Mucosa of rectum (tissue), 2 donors: Measurements from ENCODE around the gene GABARAPL1.
A peak's percentile ranks its signal among the peaks of the same experiment; 100 is the strongest.
"Not testable (repeated sequence)": the region's sequence is repeated elsewhere in the genome, so short reads cannot be mapped to it uniquely, and the experiment has no call there.

Source experiments
- H3K27ac ChIP-seq, 2 donors: one replicate each; pipeline ENCODE4 v1.7.0; 2013; ENCODE audit warnings: inconsistent platforms in 2 of 2, low read depth in 2 of 2, low read length in 2 of 2
- H3K27me3 ChIP-seq, 2 donors: one replicate each; pipeline ENCODE4 v1.7.0; 2013; ENCODE audit warnings: low read length in 2 of 2; ENCODE audit not compliant: control insufficient read depth in 2 of 2, insufficient read depth in 2 of 2
- H3K36me3 ChIP-seq, 2 donors: one replicate each; pipeline ENCODE4 v1.7.0; 2013; ENCODE audit warnings: low read length in 2 of 2; ENCODE audit not compliant: control insufficient read depth in 2 of 2, insufficient read depth in 2 of 2
- H3K4me1 ChIP-seq, 2 donors: one replicate each; pipeline ENCODE4 v1.7.0; 2013; ENCODE audit warnings: low read length in 2 of 2, mild to moderate bottlenecking in 1 of 2; ENCODE audit not compliant: control insufficient read depth in 2 of 2, insufficient read depth in 2 of 2
- H3K4me3 ChIP-seq, 2 donors: one replicate each; pipeline ENCODE4 v1.7.0; 2013; ENCODE audit warnings: low read length in 2 of 2
- H3K9ac ChIP-seq, 2 donors: one replicate each; pipeline ENCODE4 v1.7.0; 2013; ENCODE audit warnings: low read length in 2 of 2, low read depth in 1 of 2, mild to moderate bottlenecking in 1 of 2
- H3K9me3 ChIP-seq, 2 donors: one replicate each; pipeline ENCODE4 v1.7.0; 2013; ENCODE audit warnings: low read length in 2 of 2; ENCODE audit not compliant: control insufficient read depth in 2 of 2
- donor health status: healthy.
- donor health status: Normal muscosa, but diverticular disease.

The GABARAPL1 gene

DNA sequence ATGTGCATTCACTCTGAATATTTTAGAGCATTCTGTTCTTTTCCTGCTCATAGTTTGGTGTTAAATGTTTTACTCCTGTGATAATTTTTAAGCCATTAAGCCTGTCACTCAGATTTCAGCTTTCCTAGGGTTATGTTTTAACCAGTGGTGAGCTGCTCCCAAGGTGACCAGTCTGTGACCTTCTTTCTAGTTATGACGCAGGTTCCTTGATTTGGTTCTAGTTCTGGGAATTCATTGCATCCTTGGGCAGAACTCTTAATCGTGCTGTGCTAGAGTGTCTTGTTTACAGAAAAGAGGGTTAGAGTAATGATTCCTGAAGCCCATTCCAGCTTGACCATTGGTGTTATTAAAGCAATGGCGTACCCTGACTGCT lies 2.2 kb downstream of the GABARAPL1 start:
- H3K4me1 ChIP-seq = peaks cover 12 to 16% of the 10 kb centered on the region in 2 donors
- peak overlapping the region in 1 of 2 donors; percentile 91 for H3K9ac ChIP-seq
- H3K36me3 ChIP-seq = peaks cover 0 to 4% of the 10 kb centered on the region in 2 donors
- H3K4me3 ChIP-seq = peak overlapping the region in 1 of 2 donors; percentile 97
- H3K27ac ChIP-seq = peak overlapping the region in 1 of 2 donors; percentile 99
- no peaks in the 10 kb centered on the region for H3K9me3 ChIP-seq
- H3K27me3 ChIP-seq = no peaks in the 10 kb centered on the region

DNA sequence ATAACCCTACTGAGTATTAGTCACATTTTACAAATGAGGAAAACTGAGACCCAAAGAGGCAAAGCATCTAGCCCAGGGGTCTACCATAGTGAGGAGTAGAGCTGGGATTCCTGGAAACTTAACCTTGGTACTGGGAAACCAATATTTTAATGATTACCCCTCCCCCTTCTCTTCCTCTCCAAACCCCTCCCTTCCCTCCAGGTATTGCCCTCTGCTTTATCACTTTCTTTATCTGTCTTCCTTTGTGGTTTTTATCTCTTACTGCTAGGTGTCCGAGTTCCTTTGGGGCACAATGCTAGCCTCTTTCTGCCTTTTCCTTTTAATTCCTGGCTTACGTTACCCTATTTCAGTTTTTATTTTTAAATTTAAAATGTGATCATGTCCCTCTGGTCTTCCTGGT lies 2.8 kb downstream of the GABARAPL1 start:
- H3K27ac ChIP-seq = no peak overlapping the region
- no peaks in the 10 kb centered on the region for H3K27me3 ChIP-seq
- H3K9ac ChIP-seq = no peak overlapping the region
- H3K9me3 ChIP-seq = no peaks in the 10 kb centered on the region
- H3K4me3 ChIP-seq = no peak overlapping the region
- peaks cover 5 to 7% of the 10 kb centered on the region in 2 donors for H3K36me3 ChIP-seq
- H3K4me1 ChIP-seq = peaks cover 12 to 16% of the 10 kb centered on the region in 2 donors

DNA sequence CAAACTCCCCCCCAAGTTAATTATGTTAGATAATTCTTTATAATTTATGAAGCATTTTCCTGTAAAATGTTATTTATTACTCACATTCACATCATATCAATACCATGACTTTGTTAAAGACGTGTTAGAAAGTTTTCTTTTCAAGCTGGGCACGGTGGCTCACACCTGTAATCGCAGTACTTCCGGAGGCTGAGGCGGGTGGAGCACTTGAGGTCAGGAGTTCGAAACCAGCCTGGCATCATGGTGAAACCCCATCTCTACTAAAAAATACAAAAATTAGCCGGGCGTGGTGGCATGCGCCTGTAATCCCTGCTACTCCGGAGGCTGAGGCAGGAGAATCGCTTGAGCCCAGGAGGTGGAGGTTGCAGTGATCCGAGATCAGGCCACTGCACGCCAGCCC lies 3.3 kb downstream of the GABARAPL1 start:
- not testable (repeated sequence) for H3K9ac ChIP-seq, H3K27ac ChIP-seq, H3K4me3 ChIP-seq, H3K9me3 ChIP-seq, H3K27me3 ChIP-seq
- Histone ChIP-seq H3K4me1 (peaks cover 12 to 16% of the 10 kb centered on the region in 2 donors), H3K36me3 (peaks cover 6 to 12% of the 10 kb centered on the region in 2 donors)

DNA sequence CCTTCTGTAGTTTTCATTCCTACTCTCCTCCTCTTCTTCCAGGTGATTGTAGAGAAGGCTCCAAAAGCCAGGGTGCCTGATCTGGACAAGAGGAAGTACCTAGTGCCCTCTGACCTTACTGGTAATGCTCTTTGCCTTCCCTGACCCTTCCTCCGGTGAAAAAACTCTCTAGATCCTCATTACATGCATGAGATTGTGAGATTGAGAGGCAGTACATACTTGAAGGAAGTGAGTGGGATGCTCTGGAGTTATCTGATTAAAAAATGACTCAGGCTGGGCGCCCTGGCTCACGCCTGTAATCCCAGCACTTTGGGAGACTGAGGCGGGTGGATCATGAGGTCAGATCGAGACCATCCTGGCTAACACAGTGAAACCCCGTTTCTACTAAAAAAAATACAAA lies 5.3 kb downstream of the GABARAPL1 start:
- H3K36me3 ChIP-seq = peaks cover 22 to 27% of the 10 kb centered on the region in 2 donors
- no peaks in the 10 kb centered on the region for H3K9me3 ChIP-seq
- H3K4me3 ChIP-seq = no peak overlapping the region
- no peak overlapping the region for H3K9ac ChIP-seq
- no peak overlapping the region for H3K27ac ChIP-seq
- no peaks in the 10 kb centered on the region for H3K27me3 ChIP-seq
- peaks cover 12 to 16% of the 10 kb centered on the region in 2 donors for H3K4me1 ChIP-seq

DNA sequence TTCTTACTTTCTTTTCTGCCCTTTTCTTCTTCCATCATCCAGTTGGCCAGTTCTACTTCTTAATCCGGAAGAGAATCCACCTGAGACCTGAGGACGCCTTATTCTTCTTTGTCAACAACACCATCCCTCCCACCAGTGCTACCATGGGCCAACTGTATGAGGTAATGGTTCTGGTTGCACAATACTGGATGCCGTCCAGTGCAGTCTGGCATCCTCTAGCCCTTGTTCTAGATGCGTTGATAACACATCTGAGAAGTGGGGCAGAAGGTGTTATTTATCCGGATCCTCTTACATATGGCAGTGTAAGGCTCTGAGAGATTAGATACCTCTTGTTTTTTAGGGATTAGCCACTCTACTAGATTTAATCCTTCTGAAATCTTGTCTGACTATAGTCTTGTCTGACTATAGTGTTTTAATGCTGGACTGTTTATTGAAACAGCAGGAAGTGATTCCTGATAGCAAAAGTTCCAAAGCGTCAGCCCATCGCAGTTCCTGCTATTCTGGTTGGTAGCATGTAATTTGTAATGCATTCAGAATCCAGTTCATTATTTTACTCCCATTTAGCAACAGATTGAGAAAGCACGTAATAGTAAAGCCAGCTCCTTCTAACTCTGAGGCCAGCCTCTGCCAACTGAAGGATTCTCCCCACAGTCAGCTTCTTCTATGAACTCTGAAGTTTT lies 7.9 kb downstream of the GABARAPL1 start:
- H3K9ac ChIP-seq = no peak overlapping the region
- H3K27me3 ChIP-seq = no peaks in the 10 kb centered on the region
- H3K27ac ChIP-seq = no peak overlapping the region
- H3K9me3 ChIP-seq = no peaks in the 10 kb centered on the region
- H3K36me3 ChIP-seq = peaks cover 22 to 27% of the 10 kb centered on the region in 2 donors
- no peak overlapping the region for H3K4me3 ChIP-seq
- H3K4me1 ChIP-seq = no peaks in the 10 kb centered on the region

DNA sequence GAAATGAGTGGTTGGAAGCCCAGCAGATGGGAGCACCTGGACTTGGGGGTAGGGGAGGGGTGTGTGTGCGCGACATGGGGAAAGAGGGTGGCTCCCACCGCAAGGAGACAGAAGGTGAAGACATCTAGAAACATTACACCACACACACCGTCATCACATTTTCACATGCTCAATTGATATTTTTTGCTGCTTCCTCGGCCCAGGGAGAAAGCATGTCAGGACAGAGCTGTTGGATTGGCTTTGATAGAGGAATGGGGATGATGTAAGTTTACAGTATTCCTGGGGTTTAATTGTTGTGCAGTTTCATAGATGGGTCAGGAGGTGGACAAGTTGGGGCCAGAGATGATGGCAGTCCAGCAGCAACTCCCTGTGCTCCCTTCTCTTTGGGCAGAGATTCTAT lies 9.2 kb downstream of the GABARAPL1 start:
- Histone ChIP-seq H3K4me1 (no peaks in the 10 kb centered on the region), H3K27ac (no peak overlapping the region), H3K27me3 (no peaks in the 10 kb centered on the region), H3K9ac (no peak overlapping the region), H3K9me3 (no peaks in the 10 kb centered on the region), H3K4me3 (no peak overlapping the region), H3K36me3 (peaks cover 22 to 27% of the 10 kb centered on the region in 2 donors)

DNA sequence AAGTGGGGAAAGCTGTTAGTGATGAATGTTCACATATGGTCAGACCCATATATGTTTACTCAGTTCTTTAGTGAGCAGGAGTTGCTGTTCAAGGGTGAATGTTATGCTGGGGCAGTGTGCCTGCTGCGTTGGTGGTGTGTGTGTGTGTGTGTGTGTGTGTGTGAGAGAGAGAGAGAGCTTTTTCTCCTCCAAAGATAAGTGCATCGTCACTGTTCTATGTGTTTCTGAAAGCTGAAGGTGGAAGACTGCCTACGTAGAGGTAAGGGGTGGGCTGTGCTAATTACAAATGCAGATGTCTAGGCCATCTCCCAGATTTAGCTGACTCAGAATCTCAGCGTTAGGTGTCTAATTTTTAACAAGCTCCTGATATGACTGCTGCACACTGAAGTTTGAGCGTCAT lies 10.5 kb downstream of the GABARAPL1 start:
- Histone ChIP-seq H3K9ac (no peak overlapping the region), H3K36me3 (peaks cover 22 to 27% of the 10 kb centered on the region in 2 donors), H3K9me3 (no peaks in the 10 kb centered on the region), H3K4me3 (no peak overlapping the region), H3K4me1 (no peaks in the 10 kb centered on the region), H3K27ac (no peak overlapping the region), H3K27me3 (no peaks in the 10 kb centered on the region)

DNA sequence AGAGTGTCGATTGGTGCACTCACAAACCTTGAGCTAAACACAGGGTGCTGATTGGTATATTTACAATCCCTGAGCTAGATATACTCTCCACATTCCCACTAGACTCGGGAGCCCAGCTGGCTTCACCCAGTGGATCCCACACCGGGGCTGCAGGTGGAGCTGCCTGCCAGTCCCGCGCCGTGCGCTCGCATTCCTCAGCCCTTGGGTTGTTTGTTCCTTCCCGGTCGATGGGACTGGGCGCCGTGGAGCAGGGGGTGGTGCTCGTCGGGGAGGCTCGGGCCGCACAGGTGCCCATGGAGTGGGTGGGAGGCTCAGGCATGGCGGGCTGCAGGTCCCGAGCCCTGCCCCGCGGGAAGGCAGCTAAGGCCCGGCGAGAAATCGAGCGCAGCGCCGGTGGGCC lies 12.7 kb downstream of the GABARAPL1 start:
- peaks cover 17 to 20% of the 10 kb centered on the region in 2 donors for H3K36me3 ChIP-seq
- not testable (repeated sequence) for H3K4me3 ChIP-seq, H3K27me3 ChIP-seq, H3K4me1 ChIP-seq, H3K9ac ChIP-seq, H3K9me3 ChIP-seq, H3K27ac ChIP-seq

DNA sequence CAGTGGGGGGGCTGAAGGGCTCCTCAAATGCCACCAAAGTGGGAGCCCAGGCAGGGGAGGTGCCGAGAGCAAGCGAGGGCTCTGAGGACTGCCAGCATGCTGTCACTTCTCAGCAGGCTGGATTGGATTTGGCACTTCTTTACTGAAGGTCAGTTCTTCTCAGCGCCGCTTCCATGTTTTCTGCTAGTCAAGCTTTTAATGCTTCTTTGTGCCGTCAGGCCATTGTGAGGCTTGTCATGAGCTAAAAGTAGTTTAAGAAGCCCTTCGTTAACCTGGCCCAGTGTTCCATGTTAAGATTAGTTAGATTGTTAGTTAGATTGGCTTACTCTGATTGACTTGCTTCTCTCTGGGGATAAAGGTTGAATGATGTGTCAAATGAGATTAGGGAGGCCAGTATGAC lies 13.4 kb downstream of the GABARAPL1 start:
- Histone ChIP-seq H3K27me3 (no peaks in the 10 kb centered on the region), H3K9me3 (no peaks in the 10 kb centered on the region), H3K36me3 (peaks cover 15 to 16% of the 10 kb centered on the region in 2 donors), H3K27ac (no peak overlapping the region), H3K9ac (no peak overlapping the region), H3K4me1 (no peaks in the 10 kb centered on the region), H3K4me3 (no peak overlapping the region)

DNA sequence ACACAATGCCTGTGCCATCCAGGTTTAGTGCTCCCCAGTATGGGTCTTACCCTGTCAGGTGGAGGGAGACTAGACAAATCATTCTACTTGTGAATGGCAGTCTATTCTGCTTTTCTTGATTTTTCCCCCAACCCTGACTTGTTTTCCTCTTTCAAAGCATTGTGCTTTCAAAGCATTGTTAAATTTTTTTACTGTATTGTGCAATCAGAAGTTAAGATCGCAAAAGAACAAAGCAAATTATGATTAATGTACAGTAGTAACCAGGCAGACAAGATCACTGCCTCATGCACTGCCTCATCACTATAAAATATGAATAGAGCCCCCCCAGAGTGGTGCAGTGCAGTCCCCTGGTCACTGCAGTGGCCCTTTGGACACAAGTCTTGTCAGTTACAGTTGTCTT lies 14.1 kb downstream of the GABARAPL1 start:
- no peaks in the 10 kb centered on the region for H3K27me3 ChIP-seq
- no peaks in the 10 kb centered on the region for H3K4me1 ChIP-seq
- H3K36me3 ChIP-seq = peaks cover 10% of the 10 kb centered on the region in 2 donors
- no peaks in the 10 kb centered on the region for H3K9me3 ChIP-seq
- H3K4me3 ChIP-seq = no peak overlapping the region
- no peak overlapping the region for H3K9ac ChIP-seq
- H3K27ac ChIP-seq = no peak overlapping the region
